Measurements from ENCODE around the gene MYH6.

The MYH6 gene

DNA sequence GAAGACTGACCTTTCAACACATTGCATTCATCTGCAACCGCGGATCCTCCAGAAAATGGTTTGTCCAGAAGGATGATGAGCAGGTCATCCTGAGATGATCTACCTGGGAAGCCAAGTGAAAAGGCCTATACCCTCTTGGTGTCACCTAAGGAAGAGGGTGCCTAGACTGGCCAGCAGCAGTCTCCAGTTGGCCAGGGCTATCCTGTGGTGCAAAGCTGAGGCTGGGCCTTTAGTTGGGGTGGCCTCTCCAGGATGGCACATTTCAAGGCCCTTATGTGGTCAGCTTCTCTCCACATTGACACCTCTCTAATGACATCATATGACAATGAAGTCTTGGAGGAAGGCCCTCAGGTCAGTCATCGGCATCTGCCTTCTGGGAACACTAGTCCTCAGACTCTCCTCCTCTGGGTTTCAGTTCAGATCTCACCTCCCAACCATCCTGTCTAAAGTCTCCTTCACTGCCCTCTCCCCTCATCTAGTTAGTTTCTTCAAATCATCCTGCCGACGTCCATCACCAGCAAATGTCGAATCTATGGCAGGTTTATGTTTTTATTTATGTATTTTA lies 52.1 kb downstream of the MYH6 start:
- DNase-seq (ENCODE audit: low read depth), result no peak

DNA sequence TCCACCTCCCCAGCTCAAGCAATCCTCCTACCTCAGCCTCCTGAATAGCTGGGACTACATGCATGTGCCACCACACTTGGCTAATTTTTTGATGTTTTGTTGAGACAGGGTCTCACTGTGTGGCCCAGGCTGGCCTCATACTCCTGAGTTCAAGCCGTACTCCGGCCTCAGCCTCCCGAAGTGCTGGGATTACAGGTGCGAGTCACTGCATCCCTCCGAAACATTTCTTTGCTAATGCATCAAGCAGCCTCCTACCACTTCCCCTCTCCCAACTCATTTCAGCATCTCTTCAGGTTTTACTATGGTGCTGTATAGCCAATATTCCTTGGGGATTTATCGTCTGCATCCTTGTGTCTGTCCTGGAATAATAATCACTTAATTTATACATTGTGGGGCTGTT lies 53.1 kb downstream of the MYH6 start:
- no peak for DNase-seq (ENCODE audit: low read depth)

DNA sequence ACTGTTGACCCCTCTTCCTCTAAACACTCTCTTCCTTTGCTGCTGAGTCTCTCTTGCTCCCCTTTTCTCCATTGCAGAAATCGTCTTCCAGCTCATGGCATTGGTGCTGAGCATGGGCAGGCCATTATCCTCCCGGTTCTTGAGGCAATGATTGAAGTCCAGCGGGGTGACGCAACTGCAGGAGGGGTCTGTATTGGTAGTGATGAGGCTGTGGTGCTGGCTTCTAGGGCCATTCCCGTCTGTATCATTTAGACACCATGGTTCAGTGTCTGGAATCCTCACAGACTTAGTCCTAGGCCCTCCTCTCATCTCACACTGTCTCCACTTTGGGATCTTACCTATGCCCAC lies 54.7 kb downstream of the MYH6 start:
- no peak for DNase-seq (ENCODE audit: low read depth)

DNA sequence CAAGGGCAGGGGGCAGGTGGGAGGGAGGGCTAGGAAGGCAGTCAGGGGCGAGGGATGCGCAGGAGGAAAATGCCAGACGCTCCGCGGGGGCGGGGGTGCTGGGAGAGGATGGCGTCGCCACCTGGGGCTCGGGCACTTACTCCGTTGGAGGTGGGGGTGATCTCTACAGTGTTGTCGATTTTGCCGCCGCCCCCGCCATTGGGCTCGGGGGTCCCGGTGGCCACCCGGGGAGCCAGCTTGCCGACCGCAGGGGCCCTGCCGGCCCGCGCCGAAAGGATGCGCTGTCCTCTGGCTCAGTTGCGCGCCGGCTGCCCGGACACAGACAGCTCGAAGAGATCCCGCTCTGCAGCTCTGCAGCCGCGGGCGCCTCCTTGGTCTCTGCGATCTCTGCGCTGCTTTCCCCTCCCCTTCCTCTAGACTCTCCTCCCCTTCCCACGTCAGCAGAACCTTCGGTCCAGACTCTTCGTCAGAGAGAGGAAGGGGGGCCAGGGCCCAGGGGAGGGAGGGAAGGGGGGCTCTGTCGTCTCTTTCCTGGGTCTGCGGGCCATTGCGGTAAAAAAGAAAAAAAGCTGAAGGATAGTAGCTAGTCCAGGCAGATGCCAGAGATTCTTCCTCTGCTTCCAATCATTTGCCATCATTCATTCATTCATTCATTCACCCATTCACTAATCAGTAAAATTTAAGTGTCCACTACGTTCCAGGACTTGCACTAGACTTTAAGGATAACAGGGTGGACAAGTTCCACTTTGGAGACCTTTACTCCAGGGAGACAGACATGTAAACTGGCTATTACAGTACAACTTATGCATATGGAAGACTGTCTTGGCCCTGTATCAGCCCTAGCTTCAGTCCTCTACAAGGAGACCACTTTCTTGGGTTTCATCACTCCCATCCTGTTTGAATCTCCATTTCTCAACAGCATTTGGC lies 55.3 kb downstream of the MYH6 start, which contains the start of gene SLC22A17:
Gene SLC22A17 (minus strand): TSS at position 382 of the 927 bp plus-strand sequence.
- DNase-seq (ENCODE audit: low read depth), result no peak

DNA sequence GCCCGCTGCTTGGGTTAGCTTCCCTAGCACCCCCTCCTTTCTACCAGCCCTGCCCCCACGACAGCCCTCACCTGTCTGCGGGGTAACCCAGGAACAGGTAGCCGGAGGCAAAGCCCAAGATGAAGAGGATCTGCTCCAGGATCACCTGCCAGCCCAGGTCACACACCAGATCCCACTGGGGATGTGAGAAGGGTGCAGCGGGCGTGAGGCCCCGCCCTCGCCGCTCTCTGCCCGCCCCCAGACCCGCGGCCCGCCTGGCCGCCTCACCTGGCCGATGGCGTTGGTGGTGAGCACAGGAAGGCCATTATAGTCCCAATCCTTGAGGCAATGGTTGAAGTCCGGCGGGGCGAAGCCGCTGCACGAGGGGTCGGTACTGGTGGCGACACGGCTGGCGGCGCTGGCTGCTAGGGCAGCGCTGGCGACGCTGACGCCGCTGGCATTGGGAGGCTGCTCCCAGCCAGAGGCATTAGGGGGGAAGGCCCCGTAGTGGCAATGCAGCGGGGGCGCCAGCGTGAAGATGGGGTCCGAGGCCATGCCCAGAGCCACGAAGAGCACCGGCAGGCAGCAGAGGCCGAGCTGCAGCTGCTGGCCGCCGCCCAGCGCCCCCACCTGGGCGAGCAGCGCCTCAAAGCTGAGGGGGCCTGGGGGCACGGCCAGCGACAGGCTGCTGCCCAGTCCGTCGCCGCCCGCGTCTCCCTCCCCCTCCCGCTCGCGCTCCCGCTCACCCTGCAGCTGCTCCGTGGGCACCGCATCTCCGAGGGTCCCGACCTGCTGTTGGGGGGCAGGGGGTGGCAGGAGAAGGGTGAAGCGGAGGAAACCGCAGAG lies 56.2 kb downstream of the MYH6 start:
- no peak for DNase-seq (ENCODE audit: low read depth)

DNA sequence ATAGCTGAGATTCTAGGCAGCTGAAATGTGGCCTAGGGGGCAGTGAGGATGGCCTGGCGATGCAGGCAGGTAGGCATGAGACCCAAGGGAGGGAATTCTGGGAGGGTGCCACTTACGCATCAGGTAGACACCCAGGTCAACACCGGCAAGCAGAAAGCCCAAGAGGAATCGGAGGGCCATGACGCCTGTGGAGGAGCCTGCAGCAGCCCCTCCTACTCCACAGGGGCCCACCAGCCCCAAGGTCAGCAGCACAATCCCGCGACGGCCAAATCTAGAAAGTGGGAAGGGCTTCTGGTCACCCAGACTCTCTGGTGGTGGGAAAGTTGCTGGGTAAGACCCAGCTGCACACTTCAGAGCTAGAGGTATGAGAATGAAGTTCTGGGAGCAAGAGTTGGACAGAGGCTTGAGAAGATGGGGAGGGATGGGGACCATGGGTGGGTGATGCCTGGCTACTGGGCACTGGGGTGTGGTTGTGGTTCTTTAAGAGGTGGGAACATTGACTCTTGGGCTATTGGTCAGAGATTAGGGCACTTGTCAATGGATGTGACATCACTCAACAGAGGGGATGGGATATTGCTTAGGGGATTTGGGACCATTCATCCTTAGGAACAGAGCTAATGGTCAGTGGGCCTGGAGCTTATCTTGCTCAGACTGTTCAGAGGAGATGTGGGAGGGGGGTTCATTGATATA lies 58.8 kb downstream of the MYH6 start:
- no peak for DNase-seq (ENCODE audit: low read depth)

DNA sequence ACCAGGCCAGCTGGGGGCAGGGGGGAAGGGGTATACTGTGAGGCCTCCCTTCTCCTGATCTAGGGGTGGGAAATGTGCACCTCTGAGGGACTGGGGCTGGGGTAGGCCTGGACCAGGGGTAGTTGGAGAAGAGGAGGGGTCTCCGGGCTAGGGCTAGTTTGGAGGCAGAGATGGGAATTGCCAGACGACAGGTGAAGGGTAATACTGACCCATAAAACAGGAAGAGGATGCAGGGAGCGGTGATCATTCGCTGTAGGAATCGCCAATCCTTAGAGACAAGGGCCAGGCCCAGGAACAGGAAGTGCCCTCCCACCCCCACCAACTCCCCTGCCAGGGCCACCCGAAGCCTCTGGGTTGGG lies 59.8 kb downstream of the MYH6 start:
- no peak for DNase-seq (ENCODE audit: low read depth)

DNA sequence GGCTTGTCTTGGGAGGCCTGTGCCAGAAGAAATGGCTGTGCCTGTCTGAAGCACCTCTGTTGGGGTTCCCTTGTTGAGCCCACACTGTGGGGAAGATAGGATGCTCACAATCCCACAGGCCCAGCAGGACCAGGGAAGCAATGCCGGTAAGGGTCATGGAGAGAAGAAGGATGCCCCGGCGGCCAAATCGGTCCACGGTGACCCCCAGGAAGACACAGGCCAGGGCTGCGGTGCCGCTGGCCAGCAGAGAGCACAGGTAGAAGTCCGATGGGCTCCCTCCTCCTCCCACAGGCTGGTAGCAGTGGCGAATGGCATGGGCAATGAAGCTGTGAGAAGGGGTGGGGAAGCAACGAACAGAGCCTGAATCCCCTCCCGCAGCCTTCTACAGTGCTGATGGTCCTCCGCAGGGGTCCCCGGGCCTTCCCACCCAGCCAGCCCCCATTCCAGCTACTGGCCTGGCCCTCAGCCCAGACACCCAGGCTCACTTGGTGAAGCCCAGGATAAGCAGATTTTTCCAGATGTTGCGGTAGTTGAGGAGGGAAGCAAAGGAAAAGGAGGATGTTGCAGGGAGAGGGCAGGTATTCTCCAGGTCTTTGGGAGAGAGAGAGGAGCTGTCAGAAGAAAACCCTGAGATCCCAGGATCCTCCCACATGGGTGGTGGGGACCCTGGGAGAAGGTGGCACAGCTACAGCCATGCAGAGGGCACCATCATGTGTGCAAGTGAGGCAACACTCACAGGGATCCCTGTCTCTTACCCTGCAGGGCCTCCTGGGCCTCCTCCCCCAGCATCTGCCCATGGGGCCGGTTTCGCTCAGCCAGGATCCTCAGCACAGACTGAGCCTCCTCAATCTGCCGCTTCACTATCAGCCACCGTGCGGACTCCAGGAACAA lies 60.4 kb downstream of the MYH6 start:
- DNase-seq (ENCODE audit: low read depth), result no peak

DNA sequence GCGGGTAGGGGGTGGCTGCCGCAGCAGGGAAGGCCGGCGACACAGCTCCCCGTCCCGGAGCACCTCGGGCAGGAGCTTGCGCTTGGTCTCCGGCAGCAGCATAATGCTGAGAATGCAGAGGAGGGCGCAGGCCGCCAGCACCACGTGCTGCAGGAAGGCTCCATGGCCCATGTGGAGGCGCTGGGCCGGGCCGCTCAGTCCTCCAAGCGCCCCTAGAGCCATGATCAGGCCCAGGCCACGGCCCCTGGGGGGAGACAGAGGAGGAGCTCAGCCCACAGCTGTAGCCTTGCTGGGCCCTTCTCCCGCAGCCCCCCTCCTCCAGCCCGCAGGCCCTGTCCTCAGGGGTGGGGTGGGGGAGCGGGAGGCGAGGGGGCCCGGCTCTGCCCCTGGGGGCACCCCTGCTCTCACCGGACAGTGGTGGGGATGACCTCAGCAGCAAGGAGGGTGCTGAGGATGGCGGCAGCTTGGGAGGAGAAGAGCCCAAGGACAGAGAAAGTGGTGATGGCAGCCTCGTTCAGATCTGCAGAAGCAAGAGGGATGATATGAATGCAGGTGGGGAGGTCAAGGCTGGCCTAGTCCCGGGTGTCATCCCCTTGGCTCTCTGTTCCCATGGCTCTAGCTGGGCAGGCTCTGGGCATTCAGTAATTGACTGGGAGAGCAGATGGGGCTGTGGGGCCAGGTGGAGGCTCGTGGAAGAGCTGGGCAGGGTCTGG lies 61.2 kb downstream of the MYH6 start:
- no peak for DNase-seq (ENCODE audit: low read depth)

DNA sequence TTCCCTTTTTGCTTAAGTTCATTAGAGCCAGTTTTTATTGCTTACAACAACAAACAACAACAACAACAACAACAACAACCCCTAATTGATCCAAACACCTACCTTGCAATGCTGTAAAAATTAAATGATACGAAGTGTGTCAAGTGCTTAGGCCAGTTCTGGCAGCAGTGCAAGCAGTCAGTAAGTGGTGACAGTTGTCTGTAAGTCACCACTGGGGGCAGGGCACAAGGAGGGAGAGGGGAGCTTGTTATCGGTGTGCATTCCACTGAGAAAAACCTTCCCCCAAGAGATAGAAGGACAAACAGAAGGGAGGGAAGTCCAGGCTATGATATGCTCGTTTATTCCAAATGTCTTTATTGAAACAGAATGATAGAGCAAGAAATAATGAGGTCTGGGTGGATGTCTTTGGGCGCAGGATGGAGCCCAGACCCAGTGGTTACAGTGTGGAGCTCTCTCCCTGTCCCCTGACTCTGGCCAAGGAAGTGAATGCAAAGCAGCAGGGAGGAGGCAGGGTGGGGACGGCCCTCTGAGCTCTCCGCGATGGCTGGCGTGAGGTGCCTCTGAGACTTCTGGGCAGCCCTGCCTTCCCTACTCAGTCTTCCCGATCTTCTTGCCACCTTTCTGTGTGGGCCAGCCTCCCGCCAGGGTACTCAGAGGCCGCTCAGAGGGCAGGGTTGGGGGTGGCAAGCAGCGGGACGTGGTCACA lies 61.9 kb downstream of the MYH6 start:
- no peak for DNase-seq (ENCODE audit: low read depth)

DNA sequence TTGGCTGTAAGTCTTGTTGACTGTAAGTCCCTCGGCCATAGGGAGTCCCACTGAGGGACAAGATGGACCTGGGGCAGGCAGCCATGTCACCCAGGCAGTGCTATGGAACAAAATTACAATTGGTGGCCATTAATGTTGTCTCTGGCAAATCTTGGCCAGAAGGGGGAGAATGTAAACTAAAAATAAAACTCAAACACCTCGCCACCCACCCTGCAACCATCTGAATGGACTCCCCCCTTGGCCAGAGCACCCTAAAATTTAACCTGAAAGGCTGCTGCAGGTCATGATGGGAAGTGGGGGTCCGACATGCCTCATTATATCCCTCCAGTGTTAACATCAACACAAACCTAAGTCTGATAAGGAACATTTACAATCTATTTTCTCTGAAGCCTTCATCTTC lies 63.6 kb downstream of the MYH6 start:
- DNase-seq (ENCODE audit: low read depth), result no peak

DNA sequence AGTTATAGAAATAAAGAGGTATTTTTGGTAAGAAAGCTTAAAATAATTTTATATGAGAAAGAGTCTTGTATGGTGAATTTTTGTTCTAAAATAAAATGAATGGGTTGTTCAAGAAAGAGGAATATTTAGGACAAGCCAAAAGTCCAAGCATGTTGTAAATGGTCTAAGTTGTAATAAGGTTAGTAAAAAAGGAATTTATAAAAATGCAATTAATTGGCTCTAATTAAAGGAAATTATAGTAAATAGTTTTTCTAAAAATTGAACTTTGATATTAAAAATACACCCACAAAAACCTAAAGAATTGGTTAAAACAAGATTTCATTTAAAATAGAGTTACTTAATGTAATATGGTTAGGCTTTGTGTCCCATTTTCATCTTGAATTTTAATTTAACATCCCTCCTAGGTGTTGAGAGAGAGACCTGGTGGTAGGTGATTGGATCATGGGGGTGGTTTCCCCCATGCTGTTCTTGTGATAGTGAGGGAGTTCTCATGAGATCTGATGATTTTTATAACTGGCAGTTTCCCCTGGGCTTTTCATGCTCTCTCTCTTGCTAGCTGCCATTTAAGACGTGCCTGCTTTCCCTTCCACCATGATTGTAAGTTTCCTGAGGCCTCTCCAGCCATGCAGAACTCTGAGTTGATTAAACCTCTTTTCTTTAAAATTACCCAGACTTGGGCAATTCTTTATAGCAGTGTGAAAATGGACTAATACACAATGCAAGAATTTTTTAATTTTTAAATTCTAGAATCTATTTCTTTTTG lies 68.4 kb downstream of the MYH6 start:
- no peak for DNase-seq (ENCODE audit: low read depth)

DNA sequence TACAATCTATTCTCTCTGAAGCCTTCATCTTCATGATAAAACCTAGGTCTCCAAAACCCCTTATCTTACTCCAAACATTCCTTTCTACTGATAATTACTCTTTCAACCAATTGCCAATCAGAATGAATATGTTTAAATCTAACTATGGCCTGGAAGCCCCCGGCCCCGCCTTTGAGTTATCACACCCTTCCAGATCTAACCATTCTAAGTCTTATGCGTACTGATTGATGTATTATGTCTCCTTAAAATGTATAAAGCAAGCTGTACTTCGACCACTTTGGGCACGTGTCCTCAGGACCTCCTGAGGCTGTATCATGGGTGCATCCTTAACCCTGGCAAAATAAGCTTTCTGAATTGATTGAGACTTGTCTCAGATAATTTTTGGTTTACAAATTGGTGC lies 72.5 kb downstream of the MYH6 start:
- no peak for DNase-seq (ENCODE audit: low read depth)
